NT2/D1 (cell line): ENCODE results near the gene FKBP11.
"Not testable (repeated sequence)": the region's sequence is repeated elsewhere in the genome, so short reads cannot be mapped to it uniquely, and the experiment has no call there.

ENCODE experiments used
- DNase-seq: peaks from one replicate; pipeline ENCODE4 v3.0.0-alpha.2; 2011; ENCODE audit warnings: low read depth, low spot score
- H3K27me3 ChIP-seq: 2 replicates; pipeline ENCODE4 v1.6.0; 2011; ENCODE audit warnings: mild to moderate bottlenecking; ENCODE audit not compliant: insufficient read length, insufficient read depth
- H3K36me3 ChIP-seq: 2 replicates; pipeline ENCODE4 v1.6.1; 2011; ENCODE audit warnings: mild to moderate bottlenecking, low read length, mixed read lengths; ENCODE audit not compliant: insufficient read depth, insufficient read length
- H3K4me1 ChIP-seq: 2 replicates; pipeline ENCODE4 v1.5.1; 2011; ENCODE audit not compliant: insufficient read depth, insufficient read length
- H3K4me3 ChIP-seq: 2 replicates; pipeline ENCODE4 v1.5.1; 2011; ENCODE audit warnings: low read depth; ENCODE audit not compliant: insufficient read length
- H3K9ac ChIP-seq: 2 replicates; pipeline ENCODE4 v1.6.0; 2011; ENCODE audit warnings: low read depth; ENCODE audit not compliant: insufficient read length
- H3K9me3 ChIP-seq: 2 replicates; pipeline ENCODE4 v1.5.1; 2011; ENCODE audit warnings: mild to moderate bottlenecking, low read length; ENCODE audit not compliant: insufficient read depth
- SUZ12 ChIP-seq: IDR thresholded peaks from 2 replicates; pipeline ENCODE4 v1.6.1; 2011; ENCODE audit not compliant: insufficient read length, insufficient read depth; ENCODE audit errors: extremely low read depth
- YY1 ChIP-seq: IDR thresholded peaks from 2 replicates; pipeline ENCODE4 v1.6.1; 2011; ENCODE audit not compliant: insufficient read length, insufficient read depth
- ZNF274 ChIP-seq: IDR thresholded peaks from 2 replicates; pipeline ENCODE4 v1.6.1; 2011; ENCODE audit warnings: mild to moderate bottlenecking, low read depth, low read length

Gene FKBP11

DNA sequence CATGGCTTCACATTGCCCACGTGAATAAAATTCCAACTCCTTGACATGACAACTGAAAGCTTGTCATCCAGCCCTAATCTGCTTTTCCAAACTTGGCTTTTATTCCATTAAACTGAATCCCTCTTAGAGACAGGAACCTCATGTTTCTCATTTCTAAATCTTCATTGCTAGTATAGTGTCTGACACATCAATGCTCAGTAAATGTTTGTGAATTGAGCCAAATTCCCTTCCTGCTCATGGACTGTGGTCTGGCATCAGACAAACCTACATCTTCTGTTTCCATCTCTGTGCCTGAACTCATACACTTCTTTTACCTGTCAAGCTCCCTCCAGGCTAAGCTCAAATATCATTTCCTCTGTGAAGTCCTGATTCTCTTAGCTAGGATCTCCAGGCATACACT lies 4.3 kb upstream of the FKBP11 start:
- H3K36me3 ChIP-seq = peaks cover 83% of the 10 kb centered on the region
- no peak for DNase-seq

DNA sequence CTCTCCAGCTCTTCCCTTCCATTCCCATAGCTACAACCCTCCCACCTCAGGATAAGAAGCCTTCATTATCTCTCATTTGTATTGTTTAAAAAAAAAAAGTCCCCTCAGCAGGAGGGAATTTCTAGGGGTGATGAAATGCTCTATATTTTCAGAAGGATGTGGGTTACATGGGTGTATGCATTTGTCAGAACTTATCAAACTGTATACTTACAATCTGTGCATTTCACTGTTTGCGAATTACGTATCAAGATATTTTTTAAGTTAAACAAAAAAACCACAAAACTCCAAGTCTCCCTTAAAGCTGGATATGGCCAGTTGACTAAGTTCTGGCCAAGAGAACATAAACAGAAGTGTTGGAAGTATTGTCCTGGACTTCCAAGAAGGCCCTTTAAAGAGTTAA lies 2.0 kb upstream of the FKBP11 start:
- no peaks in the 10 kb centered on the region for H3K27me3 ChIP-seq
- H3K4me1 ChIP-seq = no peaks in the 10 kb centered on the region
- H3K4me3 ChIP-seq = no peak overlapping the region
- TF ChIP-seq YY1 (no peak), ZNF274 (no peak), SUZ12 (no peak)
- no peak overlapping the region for H3K9ac ChIP-seq
- DNase-seq = no peak
- no peaks in the 10 kb centered on the region for H3K9me3 ChIP-seq
- H3K36me3 ChIP-seq = peaks cover 84% of the 10 kb centered on the region

More for the DNA sequence above, 4.3 kb upstream of the FKBP11 start:
- TF ChIP-seq SUZ12 (no peak), ZNF274 (no peak), YY1 (no peak)
- H3K27me3 ChIP-seq = no peaks in the 10 kb centered on the region
- no peak overlapping the region for H3K4me3 ChIP-seq
- no peaks in the 10 kb centered on the region for H3K4me1 ChIP-seq
- H3K9ac ChIP-seq = no peak overlapping the region
- no peaks in the 10 kb centered on the region for H3K9me3 ChIP-seq

DNA sequence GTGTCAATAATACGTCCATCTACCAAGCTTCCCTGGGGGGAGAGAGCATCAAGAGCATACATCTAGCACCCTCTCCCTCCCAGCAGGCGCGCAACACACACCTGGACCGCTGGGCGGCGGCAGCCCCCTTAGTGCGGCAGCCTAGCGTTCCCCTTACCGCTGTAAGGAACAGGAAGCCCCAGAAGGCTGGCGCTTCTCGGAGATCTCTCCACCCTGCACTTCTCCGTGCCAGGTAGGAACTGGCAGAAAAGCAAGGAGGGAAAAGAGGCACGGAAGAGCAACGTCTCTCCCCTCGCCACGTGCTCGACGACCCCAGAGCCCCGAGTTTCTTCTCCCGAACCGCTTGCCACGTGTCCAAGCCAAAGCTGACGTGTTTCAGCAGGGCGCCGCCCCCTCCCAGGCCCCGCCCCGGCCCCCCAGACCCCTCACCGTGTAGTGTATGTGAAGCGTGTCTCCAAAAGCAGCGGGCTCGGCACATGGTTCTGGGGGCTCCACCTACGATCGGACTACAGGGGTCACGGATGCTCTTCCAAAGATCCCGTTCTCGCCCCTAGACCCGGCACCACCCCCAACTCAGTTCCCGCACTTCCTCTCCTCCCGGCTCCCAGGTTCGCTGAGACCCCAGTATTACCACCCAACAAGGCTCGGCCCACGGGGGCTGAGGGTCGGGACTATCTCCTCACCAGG lies 532 bp downstream of the FKBP11 start:
- Histone ChIP-seq H3K9ac (no peak overlapping the region), H3K27me3 (no peaks in the 10 kb centered on the region), H3K36me3 (peaks cover 82% of the 10 kb centered on the region), H3K4me3 (no peak overlapping the region), H3K4me1 (no peaks in the 10 kb centered on the region), H3K9me3 (no peaks in the 10 kb centered on the region)
- TF ChIP-seq YY1 (no peak), SUZ12 (no peak), ZNF274 (no peak)
- no peak for DNase-seq

DNA sequence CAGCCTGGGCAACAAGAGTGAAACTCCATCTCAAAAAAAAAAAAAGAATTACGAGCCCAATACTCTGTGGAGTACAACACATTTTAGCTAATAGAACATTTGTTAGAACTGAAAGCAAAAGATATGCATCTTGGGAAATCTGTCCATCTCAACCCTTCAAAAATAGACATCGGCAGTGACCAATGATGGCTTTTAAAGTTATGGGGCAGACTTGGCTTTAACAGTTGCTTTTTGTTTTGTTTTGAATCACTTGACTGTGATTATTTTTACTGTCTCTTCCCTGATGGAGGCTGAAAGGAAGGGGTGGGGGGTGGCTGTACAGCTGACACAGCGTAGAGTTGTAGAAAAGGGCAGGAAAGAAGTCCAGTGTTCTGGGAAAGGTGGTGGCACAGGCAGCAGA lies 2.2 kb downstream of the FKBP11 start:
- H3K9me3 ChIP-seq = peaks cover 7% of the 10 kb centered on the region
- H3K36me3 ChIP-seq = peaks cover 79% of the 10 kb centered on the region
- no peak overlapping the region for H3K4me3 ChIP-seq
- no peak overlapping the region for H3K9ac ChIP-seq
- DNase-seq = no peak
- TF ChIP-seq ZNF274 (no peak), YY1 (no peak), SUZ12 (no peak)
- H3K27me3 ChIP-seq = no peaks in the 10 kb centered on the region
- no peaks in the 10 kb centered on the region for H3K4me1 ChIP-seq

DNA sequence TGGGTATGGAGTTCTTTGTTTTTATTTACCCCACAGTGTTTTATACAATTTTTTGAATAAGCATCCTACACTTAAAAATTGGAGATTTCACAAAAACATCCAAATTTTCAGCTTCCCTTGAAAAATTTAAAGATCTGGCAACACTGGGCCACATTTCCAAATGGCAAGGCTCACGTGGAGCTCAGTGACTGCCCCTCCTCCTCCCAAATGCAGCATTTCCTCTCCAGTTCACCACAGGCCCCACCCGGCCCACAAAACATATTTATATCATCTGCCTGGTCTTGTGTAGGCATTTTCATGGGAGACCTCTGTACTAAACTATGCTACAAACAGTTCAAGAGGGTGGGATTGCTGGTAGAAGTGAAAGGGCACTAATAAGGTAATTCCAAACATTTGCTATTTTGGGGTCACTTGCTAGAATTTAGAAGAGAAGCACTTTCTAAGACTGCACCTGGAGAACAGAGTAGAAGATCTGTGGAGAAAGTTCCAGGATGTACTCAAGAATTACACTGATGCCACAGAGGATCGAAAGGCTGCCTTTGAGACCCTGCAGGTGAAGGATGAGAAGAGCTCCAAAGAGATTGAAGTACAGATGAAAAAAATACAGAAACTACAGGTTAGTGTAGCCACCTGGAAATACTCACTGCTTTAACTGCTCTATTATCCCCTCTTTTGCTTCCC lies 7.3 kb downstream of the FKBP11 start:
- H3K4me3 ChIP-seq = no peak overlapping the region
- peaks cover 60% of the 10 kb centered on the region for H3K36me3 ChIP-seq
- H3K27me3 ChIP-seq = no peaks in the 10 kb centered on the region
- no peak overlapping the region for H3K9ac ChIP-seq
- TF ChIP-seq YY1 (no peak), SUZ12 (no peak), ZNF274 (no peak)
- no peaks in the 10 kb centered on the region for H3K4me1 ChIP-seq
- peaks cover 25% of the 10 kb centered on the region for H3K9me3 ChIP-seq
- no peak for DNase-seq

DNA sequence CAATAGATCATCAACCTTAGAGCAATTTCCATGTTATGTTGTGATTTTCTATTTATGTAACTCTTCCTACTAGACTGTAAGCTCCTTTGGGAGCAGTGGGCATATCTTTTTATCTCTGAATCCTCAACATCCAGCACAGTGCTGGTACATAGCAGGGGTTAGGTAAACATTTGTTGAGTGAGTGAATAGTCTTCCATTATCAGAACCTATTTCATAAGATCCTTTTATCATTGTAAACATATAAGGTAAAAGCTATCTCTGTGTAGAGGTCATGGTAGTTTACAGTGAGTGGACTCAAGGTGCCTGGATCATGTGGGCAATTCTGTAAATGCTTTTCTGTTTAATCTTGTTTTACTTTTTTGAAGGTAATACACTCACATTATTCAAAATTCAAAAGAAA lies 15.1 kb downstream of the FKBP11 start:
- no peak for DNase-seq
- TF ChIP-seq YY1 (no peak), ZNF274 (no peak), SUZ12 (no peak)
- peaks cover 8% of the 10 kb centered on the region for H3K36me3 ChIP-seq
- no peak overlapping the region for H3K4me3 ChIP-seq
- no peaks in the 10 kb centered on the region for H3K4me1 ChIP-seq
- H3K9me3 ChIP-seq = no peaks in the 10 kb centered on the region
- peaks cover 1% of the 10 kb centered on the region for H3K27me3 ChIP-seq
- H3K9ac ChIP-seq = no peak overlapping the region

DNA sequence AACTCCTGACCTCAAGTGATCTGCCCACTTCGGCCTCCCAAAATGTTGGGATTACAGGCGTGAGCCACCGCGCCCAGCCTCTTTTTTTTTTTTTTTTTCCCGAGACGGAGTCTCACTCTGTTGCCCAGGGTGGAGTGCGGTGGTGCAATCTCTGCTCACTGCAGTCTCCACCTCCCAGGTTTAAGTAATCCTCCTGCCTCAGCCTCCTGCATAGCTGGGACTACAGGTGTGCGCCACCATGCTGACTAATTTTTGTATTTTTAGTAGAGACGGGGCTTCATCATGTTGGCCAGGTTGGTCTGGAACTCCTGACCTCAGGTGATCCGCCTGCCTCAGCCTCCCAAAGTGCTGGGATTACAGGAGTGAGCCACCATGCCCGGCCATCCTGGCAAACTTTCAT lies 15.6 kb downstream of the FKBP11 start:
- not testable (repeated sequence) for DNase-seq, H3K27me3 ChIP-seq, H3K9ac ChIP-seq, H3K4me1 ChIP-seq, H3K36me3 ChIP-seq, H3K9me3 ChIP-seq, H3K4me3 ChIP-seq
